Hair follicle dermal papilla cell (primary cell): ENCODE data around the gene CX3CL1. TPM values are rescaled to one million over a fixed set of nuclear protein-coding genes. Genes with fewer than 3 reads are reported as not detected.

Experiments
- small RNA-seq: library from RNA; depleted of rRNA; stranded (forward); fragments of <200 nt; gene quantifications from one replicate; pipeline ENCODE3, GENCODE V24; 2012
- total RNA-seq: library from RNA; depleted of rRNA; stranded (reverse); fragments of >200 nt; gene quantifications from 2 replicates; pipeline ENCODE4 v1.2.3, GENCODE V29; 2012

The CX3CL1 gene
- total RNA-seq: 0.32 TPM in 1 of 2 replicates, not detected in the other

GRCh38 chr16:57372372-57373116 is at the start of gene CX3CL1:
TSS of gene CX3CL1 (plus strand) at chr16:57372490. CDS start at chr16:57372569, 79 bp downstream.

DNA sequence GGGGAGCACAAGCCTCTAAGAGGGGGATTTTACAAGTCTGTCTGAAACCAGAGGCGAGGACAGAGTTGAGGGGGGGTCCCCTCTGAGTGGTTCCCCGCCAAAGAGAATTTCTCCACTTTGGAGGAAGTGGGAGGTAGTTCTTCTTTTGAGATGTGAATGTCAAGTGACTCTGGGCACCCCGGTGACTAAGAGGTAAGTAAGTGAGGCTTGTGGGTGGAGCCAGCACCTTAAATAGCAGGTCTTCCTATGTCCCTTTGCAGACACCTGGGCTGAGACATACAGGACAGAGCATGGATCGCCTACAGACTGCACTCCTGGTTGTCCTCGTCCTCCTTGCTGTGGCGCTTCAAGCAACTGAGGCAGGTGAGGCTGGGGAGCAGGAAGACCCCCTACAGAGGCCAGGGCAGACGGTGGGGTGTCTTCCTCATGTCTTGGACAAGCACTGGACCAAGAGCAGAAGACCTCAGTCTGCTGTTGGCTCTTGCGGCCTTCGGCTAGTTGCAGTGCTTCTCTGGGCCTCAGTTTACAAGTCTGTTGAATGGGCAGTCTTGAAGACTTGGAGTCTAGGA is 13.7 kb upstream of the CX3CL1 start, which contains the start of gene CCL22:
TSS of gene CCL22 (plus strand) at position 257 of the 569 bp plus-strand sequence. CDS start at position 291, 34 bp downstream.

DNA sequence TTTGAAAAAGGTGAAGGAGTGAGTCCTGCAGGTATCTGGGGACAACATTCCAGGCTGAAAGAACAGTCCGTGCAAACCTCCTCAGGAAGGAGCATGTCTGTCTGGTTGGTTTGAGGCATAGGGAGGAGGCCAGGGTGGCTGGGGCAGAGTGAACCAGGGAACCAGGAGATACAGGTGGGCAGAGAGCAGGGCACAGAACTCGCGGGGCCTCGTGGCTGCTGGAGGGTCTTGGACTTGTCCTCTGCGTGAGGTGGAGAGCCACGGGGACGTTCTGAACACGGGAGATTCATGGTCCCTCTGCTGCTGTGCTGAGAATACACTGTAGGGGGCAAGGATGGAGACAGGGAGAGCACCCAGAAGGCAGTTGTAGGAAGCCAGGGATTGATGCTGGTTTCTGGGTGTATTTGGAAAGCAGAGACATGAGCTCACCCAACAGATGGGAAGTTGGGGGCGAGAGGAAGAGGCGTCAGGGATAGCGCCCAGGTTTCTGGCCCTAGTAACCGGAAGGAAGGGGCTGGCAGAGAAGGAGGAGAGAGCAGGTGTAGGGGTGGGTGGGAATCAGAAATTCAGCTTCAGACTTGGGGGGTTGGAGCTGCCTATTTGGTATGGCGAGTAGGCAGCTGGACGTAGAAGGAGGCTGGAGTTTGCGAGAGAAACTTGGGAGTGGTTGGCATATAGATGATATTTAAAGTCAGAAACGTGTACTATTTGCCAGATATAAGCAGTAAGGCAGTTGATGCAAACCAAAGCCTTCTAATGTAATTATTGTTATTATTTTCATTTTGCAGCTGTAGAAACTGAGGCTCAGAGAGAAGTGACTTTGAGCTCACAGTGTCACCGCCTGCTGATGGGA is 31.9 kb downstream of the CX3CL1 start, which contains the start of gene CCL17:
TSS of gene CCL17 (plus strand) at position 803 of the 853 bp plus-strand sequence. CDS start 9,166 bp downstream, outside the sequence.

Small RNA genes within 50 kb of the gene (small RNA-seq; reads per million reads assigned to genes)
- gene AC108081.1: not detected

Other genes with a start within 250 kb of the CX3CL1 start
- 53.8 and 56.5 TPM in 2 replicates for gene PSME3IP1, start 186.5 kb upstream of the CX3CL1 start, total RNA-seq
- gene RSPRY1, start 186.2 kb upstream of the CX3CL1 start, total RNA-seq: 49.5 and 61.7 TPM in 2 replicates
- 119 and 126 TPM in 2 replicates for gene ARL2BP, start 127.2 kb upstream of the CX3CL1 start, total RNA-seq
- under 0.01 TPM in 2 replicates for gene PLLP, start 87.8 kb upstream of the CX3CL1 start, total RNA-seq
- not detected in 2 replicates for gene CCL22, start 13.7 kb upstream of the CX3CL1 start, total RNA-seq
- gene CCL17, start 32.3 kb downstream of the CX3CL1 start, total RNA-seq: not detected in 2 replicates
- gene CIAPIN1, start 74.9 kb downstream of the CX3CL1 start, total RNA-seq: 27.7 and 35.0 TPM in 2 replicates
- gene COQ9, start 75.0 kb downstream of the CX3CL1 start, total RNA-seq: 34.4 and 35.4 TPM in 2 replicates
- gene POLR2C, start 90.2 kb downstream of the CX3CL1 start, total RNA-seq: 117 and 125 TPM in 2 replicates
- gene DOK4, start 114.0 kb downstream of the CX3CL1 start, total RNA-seq: 22.2 and 29.5 TPM in 2 replicates
- gene CCDC102A, start 164.1 kb downstream of the CX3CL1 start, total RNA-seq: 23.0 and 23.2 TPM in 2 replicates
- 0.16 TPM in 1 of 2 replicates, not detected in the other for gene ADGRG5, start 170.2 kb downstream of the CX3CL1 start, total RNA-seq